Thyroid gland (tissue), 4 donors: Measurements from ENCODE around the gene RAB11A. TPM values are rescaled to one million over a fixed set of nuclear protein-coding genes. Genes with fewer than 3 reads are reported as not detected.

Experiments
- DNase-seq, 2 donors: peaks; one replicate each; pipeline ENCODE4 v3.0.0-alpha.2; 2019
- H3K27ac ChIP-seq, 3 donors: fragments of 200-600 bp; sonication (generic); 1 replicate in 2 of 3; 2 replicates in 1 of 3; pipeline ENCODE4 v1.5.1; 2016 to 2019; ENCODE audit warnings: mild to moderate bottlenecking in 1 of 3, moderate library complexity in 1 of 3
- H3K27me3 ChIP-seq: fragments of 200-600 bp; sonication (generic); one replicate; pipeline ENCODE4 v1.5.1; 2019
- H3K36me3 ChIP-seq, 2 donors: fragments of 200-600 bp; sonication (generic); one replicate each; pipeline ENCODE4 v1.5.1; 2016 to 2019
- H3K4me1 ChIP-seq, 2 donors: fragments of 200-600 bp; sonication (generic); one replicate each; pipeline ENCODE4 v1.5.1; 2017 to 2019
- H3K4me3 ChIP-seq, 3 donors: fragments of 200-600 bp; sonication (generic); replicated peaks in 1 of 3; 1 replicate in 2 of 3; 2 replicates in 1 of 3; pipeline ENCODE4 v1.5.1; 2016; ENCODE audit warnings: mild to moderate bottlenecking in 1 of 3
- H3K9me3 ChIP-seq: fragments of 200-600 bp; sonication (generic); one replicate; pipeline ENCODE4 v1.5.1; 2017
- POLR2A ChIP-seq, 2 donors: fragments of 450-650 bp; IDR thresholded peaks; one replicate each; pipeline ENCODE4 v1.6.1; 2017; ENCODE audit warnings: antibody characterized with exemption in 2 of 2, mild to moderate bottlenecking in 2 of 2, moderate library complexity in 1 of 2
- WGBS, 2 donors: methylation state at CpG; one replicate each; pipeline ENCODE4 v1.1.5; 2017; 5-methylcytosine and 5-hydroxymethylcytosine counted together
- intact Hi-C: fragments of 100-400 bp; cut with DNase I; formaldehyde crosslinking; loops from one replicate; pipeline ENCODE4 v1.15.1; 2023
- total RNA-seq, 4 donors: library from RNA; depleted of rRNA; stranded (reverse); fragments of >200 nt; gene quantifications; one replicate each; pipeline ENCODE4 v1.2.3, GENCODE V29; 2016
- TF ChIP-seq, protein P1 (sequence below), 6 experiments: fragments of 200-600 bp in 3 of 6; fragments of 450-650 bp in 3 of 6; sonication (generic) in 3 of 6; IDR thresholded peaks; one replicate each; pipeline ENCODE4 v1.5.1; 2016 to 2019; ENCODE audit warnings: antibody characterized with exemption in 6 of 6, mild to moderate bottlenecking in 2 of 6, inconsistent platforms in 1 of 6, moderate library complexity in 1 of 6

Gene RAB11A
- total RNA-seq, 4 donors from 2014 or later, result 201 to 369 (median 280) TPM

DNA sequence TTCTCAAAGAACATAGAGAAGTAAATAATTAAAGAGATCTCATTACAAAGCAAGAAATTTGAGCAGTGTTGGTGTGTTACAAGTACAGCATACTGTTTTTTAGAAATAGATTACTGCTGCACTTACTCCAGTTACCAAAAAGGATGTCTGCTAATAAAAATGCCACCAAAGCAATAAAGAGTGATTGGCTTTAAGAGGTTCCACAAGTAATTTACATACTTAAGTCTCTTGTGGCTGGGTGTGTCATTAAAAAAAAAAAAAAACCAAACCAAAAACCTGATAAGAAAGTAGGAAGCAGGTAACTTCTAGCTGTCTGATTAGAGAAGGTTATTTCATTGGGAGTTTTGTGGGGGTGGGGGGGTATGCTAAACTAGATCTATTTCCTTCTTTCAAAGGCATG lies 15.2 kb downstream of the RAB11A start:
- Histone ChIP-seq H3K4me3 (no peak overlapping the region), H3K4me1 (peaks cover 4 to 7% of the 10 kb centered on the region in 2 donors), H3K27me3 (no peaks in the 10 kb centered on the region), H3K27ac (no peak overlapping the region), H3K9me3 (no peaks in the 10 kb centered on the region), H3K36me3 (peaks cover 30 to 47% of the 10 kb centered on the region in 2 donors)
- intact Hi-C loops, result no loop called here
- DNase-seq, result no peak
- TF ChIP-seq POLR2A (IDR thresholded peaks at IDR 0.05), result no peak
- TF ChIP-seq, protein P1, sequence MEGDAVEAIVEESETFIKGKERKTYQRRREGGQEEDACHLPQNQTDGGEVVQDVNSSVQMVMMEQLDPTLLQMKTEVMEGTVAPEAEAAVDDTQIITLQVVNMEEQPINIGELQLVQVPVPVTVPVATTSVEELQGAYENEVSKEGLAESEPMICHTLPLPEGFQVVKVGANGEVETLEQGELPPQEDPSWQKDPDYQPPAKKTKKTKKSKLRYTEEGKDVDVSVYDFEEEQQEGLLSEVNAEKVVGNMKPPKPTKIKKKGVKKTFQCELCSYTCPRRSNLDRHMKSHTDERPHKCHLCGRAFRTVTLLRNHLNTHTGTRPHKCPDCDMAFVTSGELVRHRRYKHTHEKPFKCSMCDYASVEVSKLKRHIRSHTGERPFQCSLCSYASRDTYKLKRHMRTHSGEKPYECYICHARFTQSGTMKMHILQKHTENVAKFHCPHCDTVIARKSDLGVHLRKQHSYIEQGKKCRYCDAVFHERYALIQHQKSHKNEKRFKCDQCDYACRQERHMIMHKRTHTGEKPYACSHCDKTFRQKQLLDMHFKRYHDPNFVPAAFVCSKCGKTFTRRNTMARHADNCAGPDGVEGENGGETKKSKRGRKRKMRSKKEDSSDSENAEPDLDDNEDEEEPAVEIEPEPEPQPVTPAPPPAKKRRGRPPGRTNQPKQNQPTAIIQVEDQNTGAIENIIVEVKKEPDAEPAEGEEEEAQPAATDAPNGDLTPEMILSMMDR (IDR thresholded peaks at IDR 0.05), result no peak

DNA sequence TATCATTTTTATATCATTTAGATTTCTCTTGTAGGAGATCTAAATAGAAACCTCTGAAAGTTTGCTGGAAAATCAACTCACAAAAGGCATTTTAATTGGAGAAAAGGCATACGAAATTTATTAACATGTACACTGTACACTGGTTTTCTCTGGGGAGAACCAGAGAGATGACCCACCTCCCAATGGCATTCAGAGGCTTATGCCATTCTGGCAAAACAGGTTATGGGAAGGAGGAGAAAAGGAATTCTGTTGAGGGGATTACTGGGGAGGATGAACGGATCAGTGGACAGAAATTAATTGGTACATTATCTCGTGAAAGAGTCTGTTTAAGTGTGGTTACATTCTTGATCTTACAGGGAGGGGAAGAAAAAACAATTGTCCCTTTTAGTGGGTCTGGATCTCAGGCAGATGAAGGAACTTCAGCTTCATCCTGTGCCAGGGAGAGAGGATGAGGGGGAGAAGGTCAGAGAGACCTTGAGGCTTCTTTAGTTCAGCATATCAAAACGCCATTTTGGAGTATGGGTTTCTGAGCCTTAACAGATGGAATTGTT lies 16.5 kb downstream of the RAB11A start:
- WGBS, 2 donors, result 78 to 84% methylated on average over 4 of the region's 4 CpGs
- intact Hi-C loops, result no loop called here
- Histone ChIP-seq H3K4me1 (peaks cover 4 to 7% of the 10 kb centered on the region in 2 donors), H3K27ac (no peak overlapping the region), H3K9me3 (no peaks in the 10 kb centered on the region), H3K4me3 (no peak overlapping the region), H3K36me3 (peaks cover 22 to 40% of the 10 kb centered on the region in 2 donors), H3K27me3 (no peaks in the 10 kb centered on the region)
- DNase-seq, result no peak
- TF ChIP-seq, protein P1 (IDR thresholded peaks at IDR 0.05), result no peak
- no peak for TF ChIP-seq POLR2A (IDR thresholded peaks at IDR 0.05)

DNA sequence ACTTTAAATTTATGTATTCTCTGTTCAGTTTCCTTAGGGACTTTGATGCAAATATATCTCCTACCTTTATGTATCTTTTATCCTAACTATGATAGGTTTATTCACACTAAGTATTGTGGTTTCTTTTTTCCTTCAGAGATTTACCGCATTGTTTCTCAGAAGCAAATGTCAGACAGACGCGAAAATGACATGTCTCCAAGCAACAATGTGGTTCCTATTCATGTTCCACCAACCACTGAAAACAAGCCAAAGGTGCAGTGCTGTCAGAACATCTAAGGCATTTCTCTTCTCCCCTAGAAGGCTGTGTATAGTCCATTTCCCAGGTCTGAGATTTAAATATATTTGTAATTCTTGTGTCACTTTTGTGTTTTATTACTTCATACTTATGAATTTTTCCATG lies 18.3 kb downstream of the RAB11A start:
- Histone ChIP-seq H3K9me3 (no peaks in the 10 kb centered on the region), H3K4me3 (no peak overlapping the region), H3K27ac (no peak overlapping the region), H3K36me3 (peaks cover 19 to 43% of the 10 kb centered on the region in 2 donors), H3K27me3 (no peaks in the 10 kb centered on the region), H3K4me1 (peaks cover 0 to 4% of the 10 kb centered on the region in 2 donors)
- DNase-seq, result no peak
- TF ChIP-seq POLR2A (IDR thresholded peaks at IDR 0.05), result no peak
- TF ChIP-seq, protein P1 (IDR thresholded peaks at IDR 0.05), result no peak
- intact Hi-C loops, result no loop called here
- 89% methylated on average over 3 of the region's 3 CpGs for WGBS, 2 donors

DNA sequence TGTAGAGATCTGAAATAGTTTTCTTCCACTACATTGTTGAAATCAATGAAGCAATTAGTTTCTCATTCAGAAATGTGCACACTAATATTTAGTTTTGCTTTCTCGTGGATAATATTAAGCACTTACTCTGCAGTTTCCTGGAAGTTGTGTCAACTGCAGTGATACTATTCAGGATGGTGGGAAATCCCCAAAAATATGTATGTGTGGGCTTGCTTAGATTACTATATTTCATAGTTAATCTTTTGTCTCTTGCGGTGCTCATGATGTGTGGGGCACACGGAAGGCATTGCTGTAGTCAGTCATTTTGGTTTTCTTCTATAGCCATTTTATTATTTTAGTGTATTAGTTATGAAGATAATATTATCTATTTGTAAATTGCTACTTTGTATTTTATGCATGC lies 19.7 kb downstream of the RAB11A start:
- Histone ChIP-seq H3K4me3 (no peak overlapping the region), H3K27me3 (no peaks in the 10 kb centered on the region), H3K9me3 (no peaks in the 10 kb centered on the region), H3K27ac (no peak overlapping the region), H3K36me3 (peaks cover 19 to 49% of the 10 kb centered on the region in 2 donors), H3K4me1 (no peaks in the 10 kb centered on the region)
- WGBS, 2 donors, result 67 to 84% methylated on average over 3 of the region's 3 CpGs
- intact Hi-C loops, result no loop called here
- TF ChIP-seq, protein P1 (IDR thresholded peaks at IDR 0.05), result no peak
- no peak for TF ChIP-seq POLR2A (IDR thresholded peaks at IDR 0.05)
- no peak for DNase-seq

DNA sequence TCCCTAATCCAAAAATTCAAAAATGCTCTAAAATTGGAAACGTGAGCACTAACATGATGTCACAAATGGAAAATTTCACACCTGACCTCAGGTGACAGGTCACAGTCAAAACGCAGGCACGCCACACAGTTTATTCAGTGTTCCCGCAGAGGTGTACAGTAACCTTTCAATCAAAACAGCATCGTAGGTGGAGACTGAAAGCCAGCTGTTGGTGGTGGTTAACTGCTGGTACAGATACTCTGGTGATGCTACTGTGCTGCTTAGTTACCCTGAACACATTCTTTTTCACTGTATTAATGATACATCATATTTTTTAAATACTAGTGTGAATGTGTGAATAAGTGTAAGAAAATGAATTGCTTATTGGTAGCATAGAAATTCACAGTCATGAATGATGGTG lies 23.8 kb downstream of the RAB11A start:
- Histone ChIP-seq H3K9me3 (no peaks in the 10 kb centered on the region), H3K27ac (no peak overlapping the region), H3K4me1 (no peaks in the 10 kb centered on the region), H3K4me3 (no peak overlapping the region), H3K36me3 (peaks cover 11 to 20% of the 10 kb centered on the region in 2 donors), H3K27me3 (no peaks in the 10 kb centered on the region)
- no peak for DNase-seq
- intact Hi-C loops, result no loop called here
- TF ChIP-seq, protein P1 (IDR thresholded peaks at IDR 0.05), result no peak
- no peak for TF ChIP-seq POLR2A (IDR thresholded peaks at IDR 0.05)
- 89% methylated on average over 5 of the region's 5 CpGs for WGBS, 2 donors
